Osteocyte (in vitro differentiated cells): ENCODE data around the gene BMPR1B. TPM values are rescaled to one million over a fixed set of nuclear protein-coding genes. Genes with fewer than 3 reads are reported as not detected.

Experiments used
- DNase-seq: peaks from one replicate; pipeline ENCODE4 v3.0.0; 2021; ENCODE audit warnings: mixed read lengths; ENCODE audit not compliant: unreplicated experiment; ENCODE audit errors: extremely low spot score
- H3K27ac Mint-ChIP-seq: one replicate; pipeline ENCODE4 v1.8.0; 2021; ENCODE audit warnings: mild to moderate bottlenecking, mixed read lengths; ENCODE audit not compliant: unreplicated experiment
- H3K27me3 Mint-ChIP-seq: one replicate; pipeline ENCODE4 v1.8.0; 2021; ENCODE audit warnings: mixed read lengths; ENCODE audit not compliant: unreplicated experiment
- H3K36me3 Mint-ChIP-seq: one replicate; pipeline ENCODE4 v1.8.0; 2021; ENCODE audit warnings: mixed read lengths; ENCODE audit not compliant: unreplicated experiment
- H3K4me1 Mint-ChIP-seq: one replicate; pipeline ENCODE4 v1.8.0; 2021; ENCODE audit warnings: mixed read lengths; ENCODE audit not compliant: unreplicated experiment
- H3K4me3 Mint-ChIP-seq: one replicate; pipeline ENCODE4 v1.8.0; 2021; ENCODE audit warnings: mild to moderate bottlenecking, moderate library complexity, mixed read lengths; ENCODE audit not compliant: unreplicated experiment
- H3K9me3 Mint-ChIP-seq: one replicate; pipeline ENCODE4 v1.8.0; 2021; ENCODE audit warnings: mixed read lengths; ENCODE audit not compliant: unreplicated experiment
- CTCF ChIP-seq: fragments of 200-600 bp; sonication (generic); IDR thresholded peaks from 2 replicates; pipeline ENCODE4 v1.5.0; 2021; ENCODE audit warnings: antibody characterized with exemption, mild to moderate bottlenecking, moderate library complexity
- total RNA-seq: library from RNA; stranded (reverse); gene quantifications from 2 replicates; pipeline ENCODE4 v1.2.1, GENCODE V29; 2021

The BMPR1B gene
- total RNA-seq, 1 donor from 2014 or later, result 1.5 TPM

GRCh38 chr4:95178938-95179337 is 421.2 kb downstream of the BMPR1B start:
- Mint-ChIP-seq H3K27me3 (no peaks in the 10 kb centered on the region), H3K9me3 (peaks cover 3% of the 10 kb centered on the region), H3K4me1 (no peaks in the 10 kb centered on the region), H3K36me3 (peaks cover 4% of the 10 kb centered on the region), H3K27ac (no peak overlapping the region), H3K4me3 (no peak overlapping the region)
- no peak for DNase-seq
- no peak for TF ChIP-seq CTCF

GRCh38 chr4:95180531-95181242 is 422.9 kb downstream of the BMPR1B start:
- no peak for TF ChIP-seq CTCF
- Mint-ChIP-seq H3K9me3 (peaks cover 3% of the 10 kb centered on the region), H3K27me3 (peaks cover 6% of the 10 kb centered on the region), H3K27ac (no peak overlapping the region), H3K4me3 (no peak overlapping the region), H3K4me1 (no peaks in the 10 kb centered on the region), H3K36me3 (peaks cover 4% of the 10 kb centered on the region)
- no peak for DNase-seq

- H3K27ac Mint-ChIP-seq, result no peak overlapping the region
- no peaks in the 10 kb centered on the region for H3K4me1 Mint-ChIP-seq
- no peak overlapping the region for H3K4me3 Mint-ChIP-seq
- H3K9me3 Mint-ChIP-seq, result peaks cover 3% of the 10 kb centered on the region
- DNase-seq, result no peak
- H3K27me3 Mint-ChIP-seq, result peaks cover 6% of the 10 kb centered on the region
- H3K36me3 Mint-ChIP-seq, result peaks cover 4% of the 10 kb centered on the region
- TF ChIP-seq CTCF, result no peak
Observed at GRCh38 chr4:95181243-95181995, 423.7 kb downstream of the BMPR1B start.

- Mint-ChIP-seq H3K27me3 (peaks cover 6% of the 10 kb centered on the region), H3K27ac (no peak overlapping the region)
Observed at GRCh38 chr4:95181996-95182306, 424.2 kb downstream of the BMPR1B start.

More at GRCh38 chr4:95181996-95182306, 424.2 kb downstream of the BMPR1B start:
- H3K4me1 Mint-ChIP-seq, result no peaks in the 10 kb centered on the region
- peaks cover 4% of the 10 kb centered on the region for H3K36me3 Mint-ChIP-seq
- DNase-seq, result no peak
- TF ChIP-seq CTCF, result no peak
- H3K4me3 Mint-ChIP-seq, result no peak overlapping the region
- H3K9me3 Mint-ChIP-seq, result peaks cover 3% of the 10 kb centered on the region
